ENCODE results near the gene KRT79.

GRCh38 chr12:52800259-52800917 lies 33.7 kb downstream of the KRT79 start:
- TF ChIP-seq, protein P1, sequence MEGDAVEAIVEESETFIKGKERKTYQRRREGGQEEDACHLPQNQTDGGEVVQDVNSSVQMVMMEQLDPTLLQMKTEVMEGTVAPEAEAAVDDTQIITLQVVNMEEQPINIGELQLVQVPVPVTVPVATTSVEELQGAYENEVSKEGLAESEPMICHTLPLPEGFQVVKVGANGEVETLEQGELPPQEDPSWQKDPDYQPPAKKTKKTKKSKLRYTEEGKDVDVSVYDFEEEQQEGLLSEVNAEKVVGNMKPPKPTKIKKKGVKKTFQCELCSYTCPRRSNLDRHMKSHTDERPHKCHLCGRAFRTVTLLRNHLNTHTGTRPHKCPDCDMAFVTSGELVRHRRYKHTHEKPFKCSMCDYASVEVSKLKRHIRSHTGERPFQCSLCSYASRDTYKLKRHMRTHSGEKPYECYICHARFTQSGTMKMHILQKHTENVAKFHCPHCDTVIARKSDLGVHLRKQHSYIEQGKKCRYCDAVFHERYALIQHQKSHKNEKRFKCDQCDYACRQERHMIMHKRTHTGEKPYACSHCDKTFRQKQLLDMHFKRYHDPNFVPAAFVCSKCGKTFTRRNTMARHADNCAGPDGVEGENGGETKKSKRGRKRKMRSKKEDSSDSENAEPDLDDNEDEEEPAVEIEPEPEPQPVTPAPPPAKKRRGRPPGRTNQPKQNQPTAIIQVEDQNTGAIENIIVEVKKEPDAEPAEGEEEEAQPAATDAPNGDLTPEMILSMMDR (IDR thresholded peaks at IDR 0.05; ENCODE audit: insufficient read depth, low read length): no peak
- TF ChIP-seq REST (IDR thresholded peaks at IDR 0.05; ENCODE audit: insufficient replicate concordance, low read depth) (no peak), POLR2AphosphoS5 (IDR thresholded peaks at IDR 0.05; ENCODE audit: low read depth) (no peak), GABPA (IDR thresholded peaks at IDR 0.05; ENCODE audit: low read depth) (no peak), SPI1 (IDR thresholded peaks at IDR 0.05; ENCODE audit: borderline replicate concordance, low read depth) (no peak)
